Rectal smooth muscle tissue (tissue), 1 donor: ENCODE measurements around the gene CYB5R3.

Experiments used
- H3K27ac ChIP-seq: one replicate; pipeline ENCODE4 v1.7.0; 2013; ENCODE audit warnings: low read depth, low read length, inconsistent platforms
- H3K27me3 ChIP-seq: one replicate; pipeline ENCODE4 v1.7.0; 2013; ENCODE audit warnings: low read length; ENCODE audit not compliant: control insufficient read depth, insufficient read depth
- H3K36me3 ChIP-seq: one replicate; pipeline ENCODE4 v1.7.0; 2013; ENCODE audit warnings: low read length; ENCODE audit not compliant: control insufficient read depth, insufficient read depth
- H3K4me1 ChIP-seq: one replicate; pipeline ENCODE4 v1.7.0; 2013; ENCODE audit warnings: low read length; ENCODE audit not compliant: control insufficient read depth, insufficient read depth
- H3K4me3 ChIP-seq: one replicate; pipeline ENCODE4 v1.7.0; 2013; ENCODE audit warnings: low read length
- H3K9ac ChIP-seq: one replicate; pipeline ENCODE4 v1.7.0; 2013; ENCODE audit warnings: low read length

Gene CYB5R3

DNA sequence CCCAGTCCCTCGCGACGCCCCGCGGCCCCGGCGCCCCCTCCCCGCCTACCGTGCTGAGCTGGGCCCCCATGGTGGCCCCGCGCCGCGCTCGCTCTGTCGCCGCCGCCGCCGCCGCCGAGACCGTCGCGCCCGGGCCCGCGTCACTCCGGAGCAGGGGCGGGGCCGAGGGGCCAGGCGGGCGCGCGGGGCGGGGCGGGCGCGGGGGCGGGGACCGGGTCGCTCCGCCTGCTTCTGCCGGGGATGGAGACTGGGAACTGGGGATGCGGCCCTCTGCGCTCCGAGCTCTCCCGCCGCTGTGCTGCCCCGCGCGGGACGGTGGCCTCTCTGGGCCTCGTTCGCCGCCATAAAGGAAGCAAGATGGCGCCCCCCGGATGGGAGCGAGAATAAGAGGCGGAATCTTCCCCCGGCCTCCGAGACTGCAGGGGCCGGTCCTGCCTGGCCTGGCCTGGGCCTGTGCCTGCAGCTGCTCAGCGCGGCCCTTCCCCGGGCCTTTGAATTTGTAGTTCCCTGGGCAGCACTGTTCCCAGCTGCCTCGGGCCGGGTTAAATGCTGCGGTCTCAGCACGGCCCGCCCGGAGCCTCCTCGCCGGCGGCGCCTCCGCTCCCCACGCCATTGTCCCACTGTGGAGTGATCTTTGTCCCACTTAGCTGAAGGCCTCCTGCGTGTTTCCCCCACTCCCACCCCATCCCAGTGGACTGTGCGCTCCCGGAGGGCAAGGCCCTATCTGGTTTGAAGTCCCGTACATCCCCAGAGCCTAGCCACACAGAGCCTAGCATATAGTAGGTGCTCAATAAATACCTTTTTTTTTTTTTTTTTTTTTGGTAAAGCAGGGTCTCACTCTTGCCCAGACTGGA is at the start of gene CYB5R3:
Gene CYB5R3, minus strand, starts transcription at position 147 of the 854 bp plus-strand sequence. Its CDS starts 77 bp downstream, at position 70.
- H3K36me3 ChIP-seq, result no peaks in the 10 kb centered on the region
- peaks cover 30% of the 10 kb centered on the region for H3K4me1 ChIP-seq
- peak within 1 kb of the TSS; percentile 85 for H3K27ac ChIP-seq
- H3K9ac ChIP-seq, result peak within 1 kb of the TSS; percentile 98
- peak within 1 kb of the TSS; percentile 98 for H3K4me3 ChIP-seq
- H3K27me3 ChIP-seq, result no peaks in the 10 kb centered on the region

DNA sequence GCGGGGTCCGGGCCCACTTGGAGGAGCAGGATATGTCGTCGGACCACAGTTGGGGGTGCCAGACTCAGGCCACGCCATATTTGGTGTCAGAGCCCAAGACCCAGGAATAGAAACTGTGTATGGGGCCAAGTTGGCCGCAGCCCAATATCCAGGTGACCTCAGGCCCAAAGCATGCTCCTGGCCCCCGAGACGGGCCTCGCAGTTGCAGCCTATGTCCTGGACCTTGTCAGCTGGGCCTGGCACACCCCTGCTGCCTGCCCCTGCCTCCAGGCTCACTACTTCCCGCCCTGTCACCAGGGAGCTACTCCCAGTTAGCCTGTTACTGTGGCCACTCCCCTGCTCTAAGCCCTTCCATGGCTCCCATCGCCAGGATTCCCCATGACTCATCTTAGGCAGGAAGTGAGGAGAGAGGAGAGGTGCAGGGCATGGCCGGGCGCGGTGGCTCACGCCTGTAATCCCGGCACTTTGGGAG is 48.4 kb upstream of the CYB5R3 start:
- Histone ChIP-seq H3K4me3 (no peak overlapping the region), H3K9ac (no peak overlapping the region), H3K27me3 (no peaks in the 10 kb centered on the region), H3K36me3 (no peaks in the 10 kb centered on the region), H3K4me1 (peaks cover 25% of the 10 kb centered on the region), H3K27ac (peak overlapping the region; percentile 94)

DNA sequence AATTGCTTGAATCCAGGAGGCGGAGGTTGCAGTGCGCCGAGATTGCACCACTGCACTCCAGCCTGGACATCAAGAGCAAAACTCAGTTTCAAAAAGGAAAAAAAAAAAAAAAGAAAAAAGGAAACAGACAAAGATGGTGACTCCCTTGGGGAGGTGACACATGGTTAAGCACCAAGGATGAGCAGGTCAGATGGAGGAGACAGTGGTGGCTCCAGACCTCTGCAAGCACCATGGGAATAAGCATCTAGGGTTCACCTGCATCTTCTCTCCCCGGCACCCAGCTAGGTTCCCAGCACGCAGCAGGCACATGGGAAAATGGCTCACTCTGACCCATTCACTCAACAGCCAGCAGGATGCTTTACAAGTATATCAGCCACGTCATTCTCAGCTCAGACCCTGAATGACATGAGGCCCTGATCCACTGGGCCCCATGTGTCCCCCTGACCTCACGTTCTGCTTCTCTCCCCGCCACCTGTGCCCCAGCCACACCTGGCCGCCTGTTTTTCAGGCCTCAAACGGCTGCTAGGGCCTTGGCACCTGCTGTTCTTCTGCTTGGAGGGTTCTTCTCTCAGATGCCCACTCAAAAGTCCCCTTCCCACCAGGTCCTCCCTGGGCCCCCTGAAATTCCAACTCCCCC is 47.3 kb upstream of the CYB5R3 start:
- H3K9ac ChIP-seq, result no peak overlapping the region
- no peaks in the 10 kb centered on the region for H3K36me3 ChIP-seq
- H3K4me3 ChIP-seq, result no peak overlapping the region
- H3K27me3 ChIP-seq, result no peaks in the 10 kb centered on the region
- peaks cover 25% of the 10 kb centered on the region for H3K4me1 ChIP-seq
- peak overlapping the region; percentile 94 for H3K27ac ChIP-seq

DNA sequence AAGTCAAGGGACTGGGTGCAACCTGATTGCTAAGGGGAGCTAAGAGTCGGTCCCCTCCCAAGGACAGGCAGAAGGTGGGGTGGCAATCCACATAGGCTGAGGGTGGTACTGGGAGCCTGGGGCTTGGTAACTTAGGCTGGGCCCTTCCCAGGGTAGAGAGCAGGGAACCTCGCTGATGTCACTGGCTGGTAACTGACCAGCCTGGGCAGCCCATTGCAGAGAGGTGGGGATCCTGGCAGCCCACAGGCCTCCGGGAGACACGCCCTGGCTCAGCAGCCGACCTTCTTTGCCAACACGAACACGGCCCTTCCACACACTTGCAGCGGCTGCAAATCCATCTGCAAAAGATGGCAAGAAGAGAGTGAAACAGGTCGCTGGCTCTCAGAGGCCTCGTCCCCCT is 46.1 kb upstream of the CYB5R3 start:
- Histone ChIP-seq H3K27me3 (no peaks in the 10 kb centered on the region), H3K9ac (no peak overlapping the region), H3K4me3 (no peak overlapping the region), H3K4me1 (peaks cover 25% of the 10 kb centered on the region), H3K36me3 (no peaks in the 10 kb centered on the region), H3K27ac (peak overlapping the region; percentile 70)

DNA sequence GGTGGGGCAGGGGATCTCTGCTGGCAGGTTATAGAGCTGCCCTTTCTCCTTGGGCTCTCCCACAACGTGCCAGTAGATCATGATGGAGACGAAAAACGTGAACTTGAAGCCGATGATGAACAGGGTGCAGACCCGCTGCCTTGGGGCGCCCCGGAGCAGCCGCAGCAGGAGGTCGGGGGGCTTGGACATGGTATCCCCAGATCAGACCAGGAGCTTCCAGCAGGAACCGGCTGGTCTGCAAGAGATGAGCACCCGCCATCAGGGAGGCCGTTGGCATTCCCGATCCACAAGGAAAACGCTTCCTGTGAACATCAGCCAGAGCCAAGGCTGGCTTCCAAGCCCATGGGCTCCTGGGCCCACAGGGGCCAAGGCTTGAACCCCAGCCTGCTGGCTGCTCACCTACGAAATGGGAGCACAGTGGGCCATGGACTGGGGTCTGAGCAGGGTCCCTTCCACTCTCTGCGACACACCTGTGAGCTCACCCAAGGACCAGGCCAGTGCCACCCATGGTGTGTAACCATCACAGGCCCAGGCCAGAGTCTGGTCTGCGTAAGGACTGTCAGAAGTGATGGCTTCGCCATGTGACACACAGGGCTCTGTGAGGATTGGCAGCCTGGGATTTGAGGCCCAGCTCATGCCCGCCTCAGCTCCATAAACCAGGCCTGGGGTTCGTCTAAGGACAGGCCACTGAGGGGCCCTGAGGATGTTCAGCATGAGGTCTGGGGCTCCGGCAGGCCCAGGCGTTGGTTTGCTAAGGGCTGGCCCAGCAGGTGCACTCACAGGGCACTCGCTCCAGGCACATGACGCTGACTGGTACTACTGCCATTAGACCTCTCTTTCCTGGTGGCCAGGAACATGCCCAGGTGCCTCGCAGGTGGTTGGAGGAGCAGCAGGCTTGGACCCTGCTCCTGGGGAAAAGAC is 44.8 kb upstream of the CYB5R3 start:
- no peaks in the 10 kb centered on the region for H3K36me3 ChIP-seq
- H3K9ac ChIP-seq, result no peak overlapping the region
- no peaks in the 10 kb centered on the region for H3K27me3 ChIP-seq
- peaks cover 29% of the 10 kb centered on the region for H3K4me1 ChIP-seq
- no peak overlapping the region for H3K4me3 ChIP-seq
- no peak overlapping the region for H3K27ac ChIP-seq

DNA sequence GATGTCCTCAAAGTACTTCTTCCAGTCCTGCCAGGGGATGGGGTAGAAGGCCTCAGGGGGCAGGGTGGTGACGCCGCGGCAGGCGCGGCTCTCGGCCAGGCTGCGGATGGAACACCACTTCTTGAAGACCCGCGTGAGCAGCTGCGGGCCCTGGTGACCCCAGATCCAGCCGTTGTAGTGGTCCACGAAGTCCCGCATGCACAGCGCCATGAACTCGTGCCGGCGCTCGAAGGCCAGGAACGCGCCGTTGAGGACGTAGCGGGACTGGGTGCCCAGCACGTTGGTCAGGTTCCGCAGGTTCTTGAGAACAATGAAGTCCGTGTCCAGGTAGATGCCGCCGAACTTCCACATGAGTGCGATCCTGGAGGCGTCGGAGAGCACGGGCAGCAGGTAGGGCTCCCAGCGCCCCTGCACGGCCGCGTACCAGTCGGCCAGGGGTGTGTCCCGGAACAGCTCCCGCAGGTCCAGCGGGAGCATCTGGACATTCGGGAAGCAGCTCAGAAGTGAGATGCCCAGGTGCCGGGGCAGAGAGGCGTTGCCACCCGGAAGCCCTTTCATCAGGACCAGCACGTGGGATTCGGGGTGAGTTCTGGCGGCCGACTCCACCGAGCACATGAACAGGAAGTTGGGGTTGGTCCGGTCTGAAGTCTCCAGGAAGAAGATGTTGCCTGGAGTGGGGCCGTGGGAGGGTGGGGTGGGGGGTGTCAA is 44.0 kb upstream of the CYB5R3 start:
- Histone ChIP-seq H3K27me3 (no peaks in the 10 kb centered on the region), H3K4me1 (peaks cover 26% of the 10 kb centered on the region), H3K4me3 (no peak overlapping the region), H3K36me3 (no peaks in the 10 kb centered on the region), H3K9ac (no peak overlapping the region), H3K27ac (no peak overlapping the region)

DNA sequence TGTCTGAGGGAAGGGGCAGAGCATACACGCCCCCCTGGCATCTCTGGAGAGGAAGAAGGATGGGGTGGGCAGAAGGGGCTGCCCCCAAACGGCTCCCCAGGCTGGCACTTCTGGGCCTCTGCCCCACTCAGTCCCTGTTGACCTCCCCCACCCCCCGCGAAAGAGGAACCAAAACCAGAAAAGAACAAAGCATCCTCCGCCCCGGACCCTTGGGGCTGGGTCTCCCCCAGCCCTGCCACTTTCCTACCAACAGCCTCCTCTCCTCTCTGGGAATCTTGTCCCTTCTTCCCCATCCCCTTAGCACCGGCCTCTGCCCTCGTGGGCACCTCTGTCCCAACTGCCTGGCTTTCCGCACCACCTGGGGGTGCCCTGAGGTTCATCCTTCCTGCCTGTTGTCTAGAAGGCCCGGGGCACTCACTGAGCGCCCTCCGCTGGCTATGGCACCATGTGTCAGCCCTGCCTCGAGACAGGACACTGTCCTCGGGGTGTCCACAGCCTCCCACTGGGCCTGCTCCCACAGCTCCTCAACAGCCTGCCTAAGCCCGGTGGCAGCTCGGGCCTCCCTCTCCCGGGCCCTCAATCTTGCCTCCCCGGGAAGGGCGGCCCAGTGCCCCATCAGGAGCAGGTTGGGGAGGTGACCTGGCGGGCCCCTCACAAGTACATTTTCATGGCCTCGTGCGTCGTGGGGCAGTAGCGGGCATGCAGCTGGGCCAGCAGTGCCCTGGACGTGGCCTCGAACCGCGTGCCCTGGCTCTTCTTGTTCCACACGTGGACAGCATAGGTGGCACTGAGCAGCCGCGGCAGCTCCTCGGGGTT is 43.3 kb upstream of the CYB5R3 start:
- no peak overlapping the region for H3K4me3 ChIP-seq
- H3K27me3 ChIP-seq, result no peaks in the 10 kb centered on the region
- H3K36me3 ChIP-seq, result no peaks in the 10 kb centered on the region
- no peak overlapping the region for H3K27ac ChIP-seq
- no peak overlapping the region for H3K9ac ChIP-seq
- peaks cover 26% of the 10 kb centered on the region for H3K4me1 ChIP-seq

DNA sequence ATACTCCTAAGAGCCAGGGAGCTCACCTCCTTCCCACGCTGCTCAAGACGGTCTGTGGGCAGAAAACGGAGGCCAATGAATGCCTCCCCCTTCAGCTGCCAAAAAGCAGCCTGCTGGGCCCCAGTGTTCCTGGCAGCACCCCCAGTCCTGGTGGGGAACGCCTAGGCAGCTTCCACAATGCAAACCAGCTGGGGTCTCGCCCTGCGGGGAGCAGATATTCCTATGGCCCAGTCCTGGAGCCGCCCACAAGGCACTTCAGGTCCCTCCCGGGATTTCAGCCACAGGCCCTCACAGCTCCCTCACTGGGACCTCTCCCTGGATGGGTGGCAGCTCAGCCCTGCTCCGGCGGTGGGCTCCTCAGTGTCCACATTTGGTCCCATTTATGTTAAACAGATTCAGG is 42.2 kb upstream of the CYB5R3 start:
- H3K36me3 ChIP-seq, result no peaks in the 10 kb centered on the region
- no peaks in the 10 kb centered on the region for H3K27me3 ChIP-seq
- no peak overlapping the region for H3K9ac ChIP-seq
- H3K4me3 ChIP-seq, result no peak overlapping the region
- H3K27ac ChIP-seq, result peak overlapping the region; percentile 52
- H3K4me1 ChIP-seq, result peaks cover 27% of the 10 kb centered on the region

DNA sequence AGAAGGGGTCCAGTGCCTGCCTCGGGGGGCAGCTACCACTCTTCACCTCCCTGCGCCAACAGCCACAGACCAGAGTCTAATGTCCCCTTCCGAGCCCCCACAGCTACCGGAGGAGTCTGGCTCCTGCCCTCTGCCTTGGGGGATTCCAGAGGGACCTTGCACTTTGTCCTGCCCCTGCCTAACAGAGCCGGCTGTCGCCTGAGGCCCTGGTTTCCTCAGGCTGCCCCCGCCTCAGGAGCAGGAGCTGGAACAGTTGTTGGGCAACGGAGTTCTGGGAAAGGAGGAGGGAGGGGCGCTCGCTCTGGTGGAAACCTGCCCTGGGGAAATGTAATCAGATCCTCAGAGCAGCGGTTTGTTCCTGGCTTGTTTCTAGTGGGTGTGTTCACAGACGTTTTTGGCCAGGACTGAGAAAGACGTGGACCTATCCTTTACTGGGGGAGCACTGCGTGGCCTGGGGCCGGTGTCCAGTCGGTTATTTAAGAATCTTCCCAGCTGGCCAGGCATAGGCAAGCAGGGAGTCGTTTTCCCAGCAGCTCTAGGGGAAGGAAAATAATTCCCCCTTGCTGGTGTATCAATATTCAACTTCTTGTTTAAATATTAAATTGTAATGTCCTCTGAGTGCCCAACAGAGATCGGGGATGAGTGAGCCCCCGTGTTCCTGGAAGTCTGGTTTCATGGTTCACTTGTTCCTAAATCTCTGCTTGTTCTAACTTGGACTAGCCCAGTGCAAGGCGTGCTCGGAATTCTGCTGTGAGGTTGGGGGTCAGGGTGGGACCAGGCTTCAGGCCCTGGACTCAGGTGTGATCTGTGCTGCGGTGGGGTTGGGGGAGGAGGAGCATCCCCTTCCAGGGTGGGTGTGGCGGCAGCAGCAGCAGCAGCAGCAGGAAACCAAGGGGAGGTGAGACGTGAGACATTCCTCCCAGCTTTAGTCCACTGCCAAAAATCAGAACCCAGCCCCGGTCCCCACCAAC is 39.3 kb upstream of the CYB5R3 start:
- H3K4me1 ChIP-seq, result peaks cover 42% of the 10 kb centered on the region
- no peaks in the 10 kb centered on the region for H3K36me3 ChIP-seq
- no peak overlapping the region for H3K4me3 ChIP-seq
- peak overlapping the region; percentile 97 for H3K27ac ChIP-seq
- H3K27me3 ChIP-seq, result no peaks in the 10 kb centered on the region
- no peak overlapping the region for H3K9ac ChIP-seq

DNA sequence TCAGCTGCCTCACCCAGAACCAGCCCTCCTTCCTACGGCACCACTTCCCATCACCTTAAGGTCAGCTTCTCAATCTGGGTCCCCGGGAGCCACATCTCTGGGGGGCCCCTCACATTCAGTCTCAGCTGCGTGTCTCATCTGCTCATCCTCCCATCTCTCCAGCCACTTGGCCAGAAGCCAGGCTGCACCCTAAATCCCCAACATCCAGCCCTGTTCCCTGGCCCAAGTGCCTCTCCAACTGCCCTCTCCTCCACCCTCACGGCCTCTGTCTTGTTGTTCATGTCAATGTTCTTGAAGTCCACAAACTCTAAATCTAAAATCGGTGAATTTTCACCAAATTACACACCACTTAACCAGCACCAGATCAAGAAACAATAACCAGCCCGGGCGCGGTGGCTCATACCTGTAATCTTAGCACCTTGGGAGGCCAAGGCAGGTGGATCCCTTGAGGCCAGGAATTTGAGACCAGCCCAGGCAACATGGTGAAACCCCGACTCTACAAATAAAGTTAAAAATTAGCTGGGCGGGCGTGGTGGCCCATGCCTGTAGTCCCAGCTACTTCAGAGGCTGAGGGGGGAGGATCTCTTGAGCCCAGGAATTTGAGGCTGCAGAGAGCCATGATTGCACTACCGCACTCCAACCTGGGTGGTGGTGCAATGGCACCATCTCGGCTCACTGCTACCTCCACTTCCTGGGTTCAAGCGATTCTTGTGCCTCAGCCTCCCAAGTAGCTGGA is 37.7 kb upstream of the CYB5R3 start:
- H3K36me3 ChIP-seq, result no peaks in the 10 kb centered on the region
- H3K27ac ChIP-seq, result peak overlapping the region; percentile 95
- H3K27me3 ChIP-seq, result no peaks in the 10 kb centered on the region
- H3K4me1 ChIP-seq, result peaks cover 57% of the 10 kb centered on the region
- no peak overlapping the region for H3K9ac ChIP-seq
- H3K4me3 ChIP-seq, result no peak overlapping the region
